GM18861 (cell line): ENCODE measurements around the gene CDH26.

ENCODE experiments used
- ATAC-seq: cut with Tn5 transposase; IDR thresholded peaks from one replicate; pipeline ENCODE4 v1.9.1; 2021; ENCODE audit not compliant: unreplicated experiment

Gene CDH26

DNA sequence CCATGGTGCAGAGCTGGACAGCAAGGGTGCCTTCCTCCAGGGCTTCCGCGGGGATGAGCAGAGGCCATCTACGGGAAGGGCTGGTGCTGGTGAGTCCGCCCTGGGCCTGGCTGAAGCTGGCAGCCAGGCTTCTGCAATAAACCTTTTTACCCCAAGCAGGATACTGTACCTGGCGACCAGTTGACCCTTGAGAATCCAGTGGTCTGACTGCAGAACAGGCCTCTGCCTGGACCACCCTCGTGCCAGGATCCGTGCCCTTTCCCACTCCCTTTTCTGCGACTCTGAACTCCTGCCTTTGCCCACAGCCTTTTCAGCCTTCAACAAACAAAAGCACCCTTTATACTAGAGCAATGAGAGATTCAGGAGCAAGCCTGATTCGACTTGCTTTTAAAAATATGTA is 18.9 kb downstream of the CDH26 start:
- ATAC-seq, result no peak

DNA sequence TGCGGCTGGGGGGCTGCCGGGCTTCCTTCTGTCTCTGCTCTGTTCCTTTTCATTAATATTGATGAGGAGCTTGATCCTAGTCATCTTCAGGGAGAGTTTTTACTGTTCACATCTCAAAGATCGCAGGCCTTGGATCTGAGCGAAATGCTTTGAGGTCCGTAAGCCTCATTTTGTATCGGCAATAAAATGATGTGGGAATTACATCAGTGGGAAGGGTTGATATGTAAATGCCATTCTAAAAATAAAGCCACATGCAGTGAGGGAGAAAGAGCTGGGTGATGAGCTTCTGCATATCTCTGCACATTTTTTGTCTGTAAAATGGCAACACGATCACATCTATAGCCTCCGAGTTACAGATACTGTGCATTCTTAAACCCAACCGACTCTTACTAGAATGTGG is 24.9 kb downstream of the CDH26 start:
- no peak for ATAC-seq

DNA sequence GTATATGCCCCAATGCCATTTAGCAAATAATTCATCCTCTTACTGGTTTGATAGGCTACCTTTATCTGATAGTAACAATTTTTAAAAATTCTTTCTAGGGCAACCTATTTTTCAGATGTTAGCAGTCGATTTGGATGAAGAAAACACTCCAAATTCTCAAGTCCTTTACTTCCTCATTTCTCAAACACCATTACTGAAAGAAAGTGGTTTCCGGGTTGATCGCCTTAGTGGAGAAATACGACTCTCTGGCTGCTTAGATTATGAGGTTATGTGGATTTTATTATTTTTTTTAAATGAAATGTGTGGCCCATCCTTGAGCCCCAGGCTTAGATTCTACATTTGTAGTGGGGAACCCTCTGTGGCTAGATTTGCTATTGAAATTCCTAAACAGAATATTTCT is 26.3 kb downstream of the CDH26 start:
- no peak for ATAC-seq

DNA sequence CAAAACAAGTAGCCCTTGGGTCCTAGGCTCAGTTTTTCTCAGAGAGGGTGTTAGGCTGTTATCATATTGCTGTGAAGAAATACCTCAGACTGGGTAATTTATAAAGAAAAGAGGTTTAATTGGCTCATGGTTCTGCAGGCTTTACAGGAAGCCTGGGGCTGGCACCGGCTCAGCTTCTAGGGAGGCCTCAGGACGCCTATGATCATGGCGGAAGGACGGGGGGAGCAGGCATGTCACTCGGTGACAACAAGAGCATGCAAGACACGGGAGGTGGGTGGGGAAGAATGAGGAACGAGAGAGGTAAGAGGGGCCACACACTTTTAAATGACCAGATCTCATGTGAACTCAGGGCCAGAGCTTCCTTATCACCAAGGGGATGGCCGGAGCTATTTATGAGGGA is 26.9 kb downstream of the CDH26 start:
- no peak for ATAC-seq

DNA sequence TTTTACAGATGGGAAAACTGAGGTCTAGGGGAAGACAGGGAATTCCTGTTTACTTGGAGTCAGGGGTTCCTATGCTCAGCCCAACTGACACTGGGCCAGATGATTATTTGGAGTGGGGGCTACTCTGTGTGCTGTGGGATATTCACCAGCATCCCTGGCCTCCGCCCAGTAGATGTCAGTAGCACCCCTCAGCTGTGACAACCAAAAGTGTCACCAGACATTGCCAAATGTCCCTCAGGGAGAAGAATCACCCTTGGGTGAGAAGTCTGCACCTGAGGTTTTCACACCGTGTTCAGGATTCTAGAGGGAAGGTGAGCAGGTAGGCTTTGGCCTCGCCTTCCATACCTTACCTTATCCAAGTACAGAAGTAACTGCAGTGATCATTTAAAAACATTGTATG is 27.6 kb downstream of the CDH26 start:
- ATAC-seq, result no peak

DNA sequence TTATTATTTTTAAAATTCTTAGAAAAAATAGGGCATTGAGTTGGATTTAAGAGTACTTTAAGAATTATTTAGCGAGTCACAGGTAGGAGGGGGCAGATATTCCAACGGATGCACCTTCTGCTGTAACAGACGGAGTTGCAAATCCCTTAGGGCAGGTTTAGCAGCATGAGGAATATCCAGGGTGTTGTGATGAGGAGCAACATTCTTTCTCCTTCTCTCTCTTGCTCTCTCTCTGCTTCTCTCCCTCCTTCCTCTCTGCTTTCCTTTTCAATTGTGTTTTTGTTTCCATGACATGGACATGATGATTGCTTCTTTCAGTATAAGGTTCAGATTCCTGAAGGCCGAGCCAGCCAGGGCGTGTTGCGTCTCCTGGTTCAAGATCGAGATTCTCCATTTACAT is 28.9 kb downstream of the CDH26 start:
- no peak for ATAC-seq

DNA sequence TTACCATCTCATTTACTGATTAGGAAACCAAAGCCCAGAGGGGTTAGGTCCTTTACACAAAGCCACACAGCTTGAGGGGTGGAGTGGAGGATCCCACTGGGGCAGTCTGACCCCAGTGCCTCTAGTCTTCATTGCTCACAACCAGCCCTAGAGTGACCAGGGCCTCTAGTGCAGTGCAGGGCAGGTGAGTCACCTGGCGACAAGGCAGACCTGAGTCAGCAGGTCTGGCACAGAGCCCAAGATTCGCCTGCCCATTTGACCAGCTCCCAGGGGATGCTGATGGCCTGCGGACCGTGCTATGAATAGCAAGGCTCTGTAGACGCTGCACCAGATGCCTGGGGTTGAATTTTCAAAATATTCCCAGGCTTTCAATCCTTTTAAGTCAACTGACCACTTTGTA is 29.9 kb downstream of the CDH26 start:
- ATAC-seq, result no peak

DNA sequence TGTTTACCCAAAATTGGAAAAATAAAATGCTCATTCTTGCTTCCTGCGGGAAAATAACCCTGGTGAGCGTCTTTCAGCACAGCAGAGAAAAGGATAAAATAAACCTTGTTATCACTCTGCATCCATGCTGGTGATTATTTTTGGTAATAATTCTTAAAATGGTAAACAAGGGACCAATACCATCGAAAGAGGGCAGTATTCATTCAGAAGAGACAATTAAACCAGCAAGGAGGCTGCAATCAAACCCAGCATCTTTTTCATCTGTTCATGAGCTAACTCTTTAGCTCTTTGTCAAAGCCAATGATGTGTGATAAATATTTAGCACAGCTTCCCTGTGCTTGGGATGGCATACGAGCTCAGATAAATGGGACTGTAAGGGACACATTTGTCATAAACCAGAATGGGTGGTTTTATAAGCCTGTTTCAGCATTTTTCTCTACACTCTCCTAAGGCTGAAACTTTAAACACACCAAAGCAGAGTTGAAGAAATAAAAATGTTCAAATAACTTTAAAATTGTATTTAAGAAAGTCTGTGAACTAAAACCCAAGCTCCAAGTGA is 34.4 kb downstream of the CDH26 start:
- ATAC-seq, result no peak

DNA sequence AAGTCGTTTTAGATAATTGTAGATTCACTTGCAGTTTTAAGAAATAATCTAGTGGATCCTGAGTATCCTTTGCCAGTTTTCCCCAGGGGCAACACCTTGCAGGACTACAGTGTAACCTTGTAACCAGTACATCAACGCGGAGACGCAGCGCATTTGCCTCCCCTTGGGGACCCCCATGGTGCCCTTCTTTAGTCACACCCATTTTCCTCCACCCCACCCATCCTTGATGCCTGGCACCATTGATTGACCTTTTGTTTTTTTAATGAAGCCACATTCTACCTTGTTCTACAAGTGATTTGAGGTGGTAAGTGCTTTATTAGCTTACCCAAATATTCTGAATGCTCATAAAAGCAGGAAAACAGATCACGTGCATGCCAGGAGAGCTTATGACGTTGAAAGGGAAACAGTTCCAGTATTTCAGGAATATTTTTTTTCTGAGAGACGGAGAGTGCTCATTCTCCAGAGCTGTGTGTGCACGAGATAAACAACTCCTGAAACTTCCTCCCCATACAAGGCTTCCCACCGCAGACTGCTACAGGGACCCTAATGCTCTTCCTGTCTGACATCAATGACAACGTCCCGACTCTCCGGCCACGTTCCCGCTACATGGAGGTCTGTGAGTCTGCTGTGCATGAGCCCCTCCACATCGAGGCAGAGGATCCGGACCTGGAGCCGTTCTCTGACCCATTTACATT is 35.7 kb downstream of the CDH26 start:
- no peak for ATAC-seq

DNA sequence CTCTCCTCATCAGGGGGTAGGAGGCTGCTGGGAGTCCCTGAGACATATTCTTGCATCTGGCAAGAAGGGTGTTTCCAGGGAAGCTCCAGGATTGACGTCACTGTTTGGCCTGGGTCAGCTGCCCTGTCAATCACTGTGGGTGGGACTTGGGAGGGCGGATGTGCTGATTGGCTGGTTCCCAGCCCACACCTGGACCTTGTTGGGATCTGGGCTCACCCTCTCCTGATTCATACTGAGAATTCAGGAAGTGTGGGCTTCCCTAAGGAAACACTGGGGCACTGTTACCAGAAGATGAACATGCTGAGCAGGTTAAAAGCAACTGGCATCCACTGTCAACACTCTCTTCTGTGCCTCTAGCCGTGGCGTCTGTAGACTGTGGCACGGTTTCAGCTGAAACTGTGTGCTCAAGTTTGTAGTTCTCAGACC is 36.5 kb downstream of the CDH26 start:
- no peak for ATAC-seq

DNA sequence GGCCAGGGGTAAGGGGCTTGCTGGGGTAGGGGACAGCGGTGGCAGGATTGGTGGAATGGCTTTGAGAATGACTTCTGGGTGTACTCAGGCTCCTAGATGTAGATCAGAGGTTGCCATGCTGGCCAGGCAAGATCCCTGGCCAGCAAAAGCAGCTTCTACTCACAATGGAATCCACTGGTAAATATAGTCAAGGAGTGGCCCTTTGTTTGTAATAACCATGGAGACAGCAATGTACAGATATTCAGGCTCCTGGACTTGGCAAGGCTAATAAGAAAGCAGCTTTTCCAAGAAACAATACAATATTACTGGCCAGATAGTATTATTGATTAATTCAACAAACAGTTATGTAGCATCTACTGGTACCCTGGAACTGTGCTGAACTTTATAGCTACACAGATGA is 37.9 kb downstream of the CDH26 start:
- ATAC-seq, result no peak

DNA sequence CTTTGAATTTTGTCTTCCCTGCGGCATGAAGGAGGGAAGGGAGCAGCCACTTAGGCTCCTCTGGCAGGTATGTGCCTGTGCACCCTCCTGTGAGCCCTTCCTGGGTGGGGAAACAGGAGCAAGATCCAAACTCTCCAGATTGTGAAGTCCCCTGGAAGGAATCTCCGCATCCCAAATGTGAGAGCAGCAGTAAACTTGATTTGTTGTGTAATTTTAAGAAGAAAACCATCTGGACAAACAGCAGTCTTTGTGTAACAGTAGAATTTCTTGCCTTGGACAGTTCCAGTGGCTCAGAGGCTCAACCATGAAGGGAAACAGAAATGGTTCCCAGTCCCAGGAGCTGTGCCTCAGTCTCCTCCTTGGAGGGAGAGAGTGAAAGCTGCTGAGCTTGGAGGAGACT is 39.7 kb downstream of the CDH26 start:
- ATAC-seq, result no peak

DNA sequence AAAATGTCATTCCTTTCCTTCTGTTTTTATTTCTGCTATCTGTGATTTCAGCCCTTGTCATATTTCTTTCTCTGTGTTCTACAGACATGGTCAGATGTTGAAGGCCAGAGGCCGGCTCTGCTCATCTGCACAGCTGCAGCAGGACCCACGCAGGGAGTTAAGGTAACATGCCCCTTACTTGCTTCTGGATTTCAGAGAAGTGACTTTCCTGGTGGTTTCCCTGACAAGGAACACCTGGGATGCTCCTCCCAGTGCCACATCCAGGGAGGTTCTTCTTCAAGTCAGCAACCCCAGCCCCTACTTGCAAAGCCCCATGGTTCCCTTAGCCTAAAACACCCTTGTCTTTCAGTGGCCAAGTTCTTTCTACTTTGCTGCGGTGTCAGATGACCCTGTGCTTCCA is 41.3 kb downstream of the CDH26 start:
- ATAC-seq, result no peak

DNA sequence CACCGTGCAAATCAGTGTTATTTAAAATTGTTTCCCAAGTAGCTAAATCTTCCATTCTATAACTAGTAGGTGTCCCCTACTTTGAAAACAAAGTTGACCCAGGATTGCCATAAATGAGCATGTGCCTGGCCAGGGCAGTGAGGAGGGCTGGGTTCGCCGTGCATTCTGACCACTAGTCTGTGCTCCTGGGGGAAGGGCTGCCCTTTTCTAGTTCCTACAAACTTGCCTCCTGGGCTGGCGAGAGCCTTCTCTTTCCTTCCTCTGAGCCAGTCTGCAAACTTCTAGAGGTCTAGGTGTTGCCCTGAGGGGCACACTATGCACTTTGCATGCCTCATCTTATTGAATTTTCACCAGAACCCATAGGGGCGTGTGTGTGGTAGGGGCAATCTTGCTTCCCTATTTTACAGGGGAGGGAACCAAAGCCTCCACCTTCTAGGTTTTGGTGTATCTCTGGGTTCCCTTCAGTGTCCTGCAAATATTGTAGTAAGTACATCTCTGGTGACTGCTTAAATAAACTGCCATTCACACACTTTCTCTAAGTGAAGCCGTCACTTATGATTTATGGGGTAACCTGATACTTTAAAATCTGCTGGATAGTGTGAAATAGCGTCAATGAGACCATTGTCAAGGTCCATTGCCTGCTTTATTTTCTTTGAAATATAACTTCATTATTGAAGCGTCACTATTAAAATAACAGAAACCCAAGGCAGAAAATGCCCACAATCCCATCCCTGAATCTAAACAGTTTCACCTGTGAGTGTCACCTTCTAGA is 42.2 kb downstream of the CDH26 start:
- no peak for ATAC-seq

DNA sequence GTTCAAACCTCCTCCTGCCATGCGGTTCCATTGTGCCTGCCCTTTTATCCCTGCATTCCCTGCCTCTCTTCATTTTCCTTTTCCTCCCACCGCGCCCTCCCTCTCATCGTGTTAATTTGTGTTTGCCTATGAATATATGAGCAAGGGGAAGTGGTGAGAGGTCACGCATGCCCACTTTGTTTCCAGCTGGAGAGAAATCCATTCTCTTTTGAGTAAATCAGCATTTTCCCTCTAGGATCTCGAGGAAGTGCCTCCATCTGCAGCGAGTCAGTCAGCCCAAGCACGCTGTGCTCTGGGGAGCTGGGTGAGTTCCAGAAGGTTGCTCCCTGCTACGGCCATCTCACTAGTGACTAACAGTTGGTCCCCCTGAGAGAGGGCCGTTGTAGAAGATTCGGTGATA is 42.9 kb downstream of the CDH26 start:
- ATAC-seq, result no peak

DNA sequence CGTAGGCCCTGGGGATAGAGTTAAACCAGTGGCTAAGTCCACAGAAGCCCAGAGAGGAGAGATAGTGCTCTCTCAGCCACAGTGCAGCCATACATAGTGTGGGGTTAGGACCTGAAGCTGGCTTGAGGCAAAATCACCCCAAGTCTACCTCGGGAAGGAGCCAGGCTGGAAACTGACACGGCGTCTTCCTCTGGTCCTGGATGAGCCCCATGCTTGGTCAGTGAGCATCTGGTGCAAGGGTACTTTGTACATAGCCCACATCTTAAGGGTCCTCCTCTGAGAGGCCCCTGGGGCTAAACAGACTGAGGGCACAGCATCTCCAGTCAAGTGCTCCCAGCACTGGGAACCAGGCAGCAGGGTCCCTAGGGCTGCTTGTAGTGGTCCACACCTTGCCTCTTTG is 45.6 kb downstream of the CDH26 start:
- no peak for ATAC-seq

DNA sequence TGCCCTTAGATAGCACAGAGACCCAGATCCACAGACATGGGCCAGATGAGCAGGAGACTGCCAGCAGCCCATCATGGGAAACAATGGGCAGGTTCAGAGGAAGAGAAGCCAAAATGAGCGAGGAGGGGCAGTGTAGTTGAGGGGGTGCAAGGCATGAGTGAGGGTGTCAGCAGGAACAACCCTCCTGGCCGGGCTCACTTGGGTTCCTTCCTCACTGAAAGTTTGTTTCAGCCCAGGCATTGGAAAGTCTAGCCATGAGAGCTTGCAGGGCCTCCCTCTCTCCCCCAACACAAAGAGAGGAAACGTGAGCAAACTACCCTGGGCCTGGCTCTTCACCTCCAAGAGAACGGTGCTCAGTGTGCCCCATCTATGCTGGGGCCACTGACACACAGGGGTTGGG is 48.0 kb downstream of the CDH26 start:
- ATAC-seq, result no peak

DNA sequence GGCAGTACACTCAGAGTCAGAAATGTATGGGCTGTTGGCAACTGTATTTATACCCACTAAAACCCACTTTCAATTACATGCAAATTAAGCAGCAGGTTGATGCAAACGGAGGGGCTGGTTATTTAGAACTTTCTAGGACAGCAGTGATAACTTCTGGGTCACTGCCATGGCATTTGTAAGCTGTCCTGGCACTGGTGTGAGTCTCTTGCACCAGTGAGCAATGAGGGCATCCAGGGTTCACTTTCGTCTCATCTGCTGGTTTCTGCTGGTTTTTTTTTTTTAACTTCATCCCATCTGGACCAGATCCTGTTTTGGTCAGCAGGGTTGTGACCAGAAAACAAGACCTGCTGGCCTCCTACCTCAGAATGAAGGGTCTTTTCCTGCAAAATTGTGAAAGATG is 49.2 kb downstream of the CDH26 start:
- no peak for ATAC-seq

DNA sequence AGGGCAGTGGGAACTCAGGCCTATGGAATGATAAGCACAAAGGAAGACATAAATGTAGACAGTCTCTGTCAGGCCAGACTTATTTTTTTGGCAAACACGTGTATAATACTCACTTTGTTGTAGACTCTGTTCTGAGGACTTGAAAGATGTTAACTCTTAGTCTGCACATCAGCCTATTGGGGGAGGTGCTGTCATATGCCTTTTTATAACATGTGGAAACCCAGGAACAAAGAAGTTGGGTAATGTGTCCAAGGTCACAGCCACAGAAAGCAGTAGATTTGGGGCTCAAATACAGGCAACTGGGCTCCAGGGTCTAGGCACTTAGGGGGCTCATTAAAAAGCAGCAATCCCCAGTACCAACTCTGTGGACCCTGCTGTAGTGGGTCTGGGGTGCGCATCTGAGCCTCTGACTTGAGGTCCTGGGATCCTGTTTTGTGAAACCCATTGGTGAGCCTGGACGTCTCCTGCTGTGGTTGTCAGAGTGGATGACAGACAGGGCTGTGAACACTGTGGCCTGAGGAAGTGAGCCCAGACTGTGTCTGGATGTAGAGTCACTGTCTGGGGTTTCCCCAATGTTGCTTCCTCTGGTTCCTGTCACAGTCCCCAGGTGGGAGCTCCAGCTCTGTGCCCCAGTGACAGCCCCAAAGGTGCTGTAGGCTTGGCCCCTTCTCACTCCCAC is 50.0 kb downstream of the CDH26 start:
- ATAC-seq, result no peak

DNA sequence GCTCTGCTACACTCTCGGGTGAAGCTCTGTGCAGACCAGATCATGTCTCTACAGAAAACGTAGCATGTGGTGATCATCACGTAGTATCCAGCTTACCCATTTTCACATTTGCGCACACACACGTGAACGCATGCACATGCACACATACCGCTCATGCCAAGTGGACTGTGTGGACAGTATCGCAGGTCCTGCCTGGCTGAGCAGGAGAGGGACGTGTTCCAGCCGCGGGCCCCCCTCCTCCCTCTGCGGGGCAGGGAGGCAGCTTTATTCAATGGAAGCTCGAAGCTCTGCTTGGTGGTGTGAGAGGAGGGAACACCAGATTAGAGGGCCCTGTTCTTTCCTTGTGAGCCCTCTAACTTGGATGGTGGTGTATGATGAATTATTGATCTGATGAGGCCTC is 51.1 kb downstream of the CDH26 start:
- ATAC-seq, result no peak

DNA sequence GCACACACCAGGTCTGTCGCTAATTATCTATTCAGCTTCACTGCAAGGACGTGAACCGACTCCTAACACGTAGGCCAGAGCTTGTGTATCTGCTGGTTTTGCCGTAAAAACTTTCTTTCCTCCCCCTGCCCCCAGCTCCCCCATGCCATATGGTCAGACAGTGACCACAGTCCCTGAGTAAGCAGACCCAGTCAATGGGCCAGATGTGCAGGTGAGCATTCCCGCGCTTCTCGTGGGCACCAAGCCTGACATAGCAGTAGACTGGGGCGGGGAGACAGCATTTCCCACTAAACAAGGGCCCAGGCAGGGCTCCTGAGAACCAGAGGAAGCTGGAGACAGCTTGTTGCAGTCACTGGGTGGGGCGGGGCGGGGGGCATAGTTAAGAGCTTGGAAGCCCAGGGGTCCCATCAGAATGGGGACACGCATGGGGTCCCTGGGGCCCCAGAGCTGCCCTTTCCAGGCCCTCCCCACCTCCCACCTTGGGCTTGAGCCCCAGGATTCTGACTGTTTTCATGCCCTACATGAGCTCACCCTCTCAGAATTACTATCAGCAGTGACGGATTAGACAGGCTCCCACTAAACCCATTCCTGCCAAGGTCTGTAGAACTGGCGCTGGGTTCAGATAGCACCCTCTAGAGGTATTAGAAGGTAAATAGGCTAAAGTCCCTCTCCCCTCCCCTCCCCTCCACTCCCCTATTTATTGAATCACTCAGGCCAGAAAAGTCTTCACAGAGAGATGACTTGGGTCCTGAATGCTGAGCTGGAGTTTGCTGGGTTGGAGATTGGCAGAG is 51.8 kb downstream of the CDH26 start:
- no peak for ATAC-seq
